SJCRH30 (cell line): ENCODE measurements around the gene CCR7. TPM values are rescaled to one million over a fixed set of nuclear protein-coding genes. Genes with fewer than 3 reads are reported as not detected.

Experiments
- DNase-seq, 2 experiments: peaks; one replicate each; pipeline ENCODE4 v3.0.0-alpha.2; 2015 to 2020
- H3K27ac ChIP-seq: fragments of 250-450 bp; sonication (Bioruptor Pico); 2 replicates; pipeline ENCODE4 v1.5.1; 2020; ENCODE audit warnings: mild to moderate bottlenecking, moderate library complexity
- H3K27me3 ChIP-seq: fragments of 250-450 bp; sonication (Bioruptor Pico); 2 replicates; pipeline ENCODE4 v1.5.1; 2020; ENCODE audit warnings: mild to moderate bottlenecking, moderate library complexity
- H3K36me3 ChIP-seq: fragments of 250-450 bp; sonication (Bioruptor Pico); 2 replicates; pipeline ENCODE4 v1.5.1; 2020; ENCODE audit warnings: mild to moderate bottlenecking, moderate library complexity
- H3K4me1 ChIP-seq: fragments of 250-450 bp; sonication (Bioruptor Pico); 2 replicates; pipeline ENCODE4 v1.5.1; 2020; ENCODE audit warnings: mild to moderate bottlenecking, moderate library complexity
- H3K4me3 ChIP-seq: fragments of 250-450 bp; sonication (Bioruptor Pico); 2 replicates; pipeline ENCODE4 v1.5.1; 2020; ENCODE audit warnings: mild to moderate bottlenecking, moderate library complexity
- H3K9me3 ChIP-seq: fragments of 250-450 bp; sonication (Bioruptor Pico); replicated peaks from 2 replicates; pipeline ENCODE4 v1.5.1; 2020; ENCODE audit warnings: mild to moderate bottlenecking, moderate library complexity
- total RNA-seq: library from RNA; depleted of rRNA; stranded (reverse); fragments of >200 nt; shearing (Covaris generic); gene quantifications from 2 replicates; pipeline ENCODE4 v1.2.3, GENCODE V29; 2014; rRNA removed

Gene CCR7
- total RNA-seq, 1 experiment from 2014 or later: not detected

DNA sequence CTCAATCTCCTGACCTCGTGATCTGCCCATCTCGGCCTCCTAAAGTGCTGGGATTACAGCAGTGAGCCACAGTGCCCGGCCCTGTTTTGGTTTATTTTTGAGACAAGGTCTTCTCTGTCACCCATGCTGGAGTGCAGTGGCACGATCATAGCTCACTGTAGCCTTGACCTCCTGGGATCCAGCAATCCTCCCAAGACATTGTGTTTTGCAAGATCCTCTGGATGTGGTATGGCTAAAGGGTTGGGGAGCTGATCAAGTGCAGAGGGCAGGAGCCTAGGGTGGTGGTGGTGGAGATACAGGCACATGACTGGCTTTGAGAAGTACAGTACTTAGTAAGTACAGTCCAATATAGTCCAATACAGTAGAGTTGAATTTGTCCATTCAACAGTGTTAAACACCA, 47.3 kb downstream of the CCR7 start:
- no peak overlapping the region for H3K27ac ChIP-seq

DNA sequence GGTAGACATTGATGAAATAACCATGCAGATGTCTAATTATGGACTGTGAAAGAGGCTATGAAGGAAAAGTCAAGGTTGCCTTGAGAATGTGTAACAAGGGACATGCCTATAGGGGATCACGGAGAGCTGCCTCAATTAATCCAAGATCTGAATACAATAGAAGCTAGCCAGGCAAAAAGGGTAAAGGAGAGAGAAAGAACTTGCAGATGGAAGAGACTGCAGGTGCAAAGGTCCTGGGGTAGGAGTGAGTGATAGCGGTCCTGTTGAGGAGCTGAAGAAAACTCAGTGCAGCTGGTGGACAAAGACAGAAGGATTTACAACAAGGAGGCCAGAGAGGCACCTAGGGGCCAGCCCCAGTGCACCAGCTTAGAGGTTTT, 48.0 kb downstream of the CCR7 start:
- H3K27me3 ChIP-seq: no peaks in the 10 kb centered on the region; the same call in 1 of the 2 replicates
- no peak overlapping the region for H3K27ac ChIP-seq
- H3K4me3 ChIP-seq: no peak overlapping the region
- H3K36me3 ChIP-seq: no peaks in the 10 kb centered on the region
- H3K9me3 ChIP-seq: no peaks in the 10 kb centered on the region
- peaks cover 9% of the 10 kb centered on the region for H3K4me1 ChIP-seq
- no peak for DNase-seq

More for the DNA sequence above, 47.3 kb downstream of the CCR7 start:
- no peaks in the 10 kb centered on the region for H3K9me3 ChIP-seq
- no peak for DNase-seq
- H3K4me1 ChIP-seq: peaks cover 8% of the 10 kb centered on the region
- no peaks in the 10 kb centered on the region for H3K36me3 ChIP-seq
- H3K4me3 ChIP-seq: no peak overlapping the region
- no peaks in the 10 kb centered on the region; the same call in 1 of the 2 replicates for H3K27me3 ChIP-seq

DNA sequence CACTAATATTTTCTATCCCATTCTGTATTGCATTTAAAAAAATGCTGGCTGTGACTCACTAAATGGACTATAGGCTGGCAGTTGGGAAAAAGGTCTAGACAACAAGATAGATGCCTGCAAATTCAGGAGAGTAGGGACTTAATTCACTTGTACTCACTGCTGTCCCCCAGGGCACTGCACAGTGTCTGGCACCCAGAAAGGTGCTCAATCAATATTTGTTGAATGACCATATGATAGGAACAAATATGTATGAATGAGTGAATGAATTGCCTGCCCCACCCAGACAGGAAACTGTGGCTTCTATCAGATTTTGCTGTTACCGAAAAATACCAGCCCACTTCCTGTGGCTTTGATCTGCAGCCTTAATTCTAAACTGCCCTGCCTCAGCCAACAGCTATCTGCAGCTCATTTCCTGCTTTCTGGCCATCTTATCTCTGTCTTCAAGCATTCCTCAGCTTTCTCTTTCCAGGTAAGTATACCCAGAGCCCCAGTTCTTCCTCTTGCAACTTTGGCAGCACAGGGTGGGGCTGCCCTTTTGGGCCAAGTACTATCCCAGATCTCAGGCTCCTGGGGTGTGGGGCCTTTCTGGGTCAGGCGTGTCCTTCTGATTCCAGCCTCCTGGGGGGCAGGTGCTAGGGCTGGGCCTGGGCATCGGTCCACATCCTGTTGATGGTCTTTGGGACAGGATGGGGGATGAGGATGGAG, 48.5 kb downstream of the CCR7 start:
- no peak overlapping the region for H3K4me3 ChIP-seq
- DNase-seq: no peak
- H3K27me3 ChIP-seq: no peaks in the 10 kb centered on the region; the same call in 1 of the 2 replicates
- H3K27ac ChIP-seq: no peak overlapping the region
- no peaks in the 10 kb centered on the region for H3K36me3 ChIP-seq
- H3K9me3 ChIP-seq: no peaks in the 10 kb centered on the region
- peaks cover 15% of the 10 kb centered on the region for H3K4me1 ChIP-seq

DNA sequence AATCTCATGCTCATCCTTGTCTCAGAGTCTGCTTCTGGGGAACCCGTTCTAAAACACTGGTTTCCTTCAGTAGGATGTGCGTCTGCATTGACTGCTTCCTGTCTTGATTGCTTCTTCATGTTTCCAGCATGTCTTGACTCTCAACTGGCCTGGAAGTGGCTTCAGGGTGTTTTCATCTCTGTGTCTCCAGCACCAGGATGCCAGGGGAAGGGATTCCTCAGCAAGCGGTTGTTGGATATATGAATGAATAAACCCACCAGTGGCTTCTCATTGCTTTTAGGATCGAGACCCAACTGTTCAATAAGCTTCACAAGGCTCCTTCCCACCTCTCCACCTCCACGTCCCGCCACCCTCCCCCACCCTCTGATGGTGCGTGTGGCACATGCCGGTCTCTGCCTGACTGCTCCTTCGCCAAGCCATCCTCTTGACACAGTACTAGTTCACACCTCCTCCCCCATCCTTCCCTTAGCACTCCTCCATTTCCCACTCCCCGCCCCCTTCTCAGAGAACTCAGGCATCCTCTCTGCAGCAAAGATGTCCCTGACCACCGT, 49.7 kb downstream of the CCR7 start:
- H3K36me3 ChIP-seq: no peaks in the 10 kb centered on the region
- no peak for DNase-seq
- H3K9me3 ChIP-seq: no peaks in the 10 kb centered on the region
- H3K4me3 ChIP-seq: no peak overlapping the region
- H3K27ac ChIP-seq: no peak overlapping the region
- peaks cover 21% of the 10 kb centered on the region for H3K4me1 ChIP-seq
- H3K27me3 ChIP-seq: no peaks in the 10 kb centered on the region

DNA sequence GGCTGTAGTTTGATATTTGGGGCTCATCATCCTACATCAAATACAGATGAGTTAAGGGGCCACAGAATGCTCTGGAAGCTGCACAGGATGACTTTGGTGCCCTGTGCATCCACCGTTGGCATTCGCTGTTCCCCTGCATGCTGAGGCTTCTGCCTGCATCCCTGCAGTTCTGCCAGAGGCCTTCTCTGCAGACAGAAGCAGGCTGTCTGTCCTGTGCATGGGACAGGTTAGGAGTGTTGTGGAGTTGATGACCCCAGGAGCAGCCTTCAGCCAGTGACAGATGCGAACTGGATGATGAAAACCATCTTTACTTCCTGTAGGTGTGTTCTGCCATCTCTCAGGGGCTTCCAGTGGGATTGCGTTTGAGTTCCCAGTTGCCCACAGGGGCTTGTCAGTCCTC, 50.3 kb downstream of the CCR7 start:
- no peak for DNase-seq
- no peaks in the 10 kb centered on the region for H3K36me3 ChIP-seq
- H3K27ac ChIP-seq: no peak overlapping the region
- peaks cover 21% of the 10 kb centered on the region for H3K4me1 ChIP-seq
- no peaks in the 10 kb centered on the region for H3K27me3 ChIP-seq
- no peaks in the 10 kb centered on the region for H3K9me3 ChIP-seq
- no peak overlapping the region for H3K4me3 ChIP-seq

DNA sequence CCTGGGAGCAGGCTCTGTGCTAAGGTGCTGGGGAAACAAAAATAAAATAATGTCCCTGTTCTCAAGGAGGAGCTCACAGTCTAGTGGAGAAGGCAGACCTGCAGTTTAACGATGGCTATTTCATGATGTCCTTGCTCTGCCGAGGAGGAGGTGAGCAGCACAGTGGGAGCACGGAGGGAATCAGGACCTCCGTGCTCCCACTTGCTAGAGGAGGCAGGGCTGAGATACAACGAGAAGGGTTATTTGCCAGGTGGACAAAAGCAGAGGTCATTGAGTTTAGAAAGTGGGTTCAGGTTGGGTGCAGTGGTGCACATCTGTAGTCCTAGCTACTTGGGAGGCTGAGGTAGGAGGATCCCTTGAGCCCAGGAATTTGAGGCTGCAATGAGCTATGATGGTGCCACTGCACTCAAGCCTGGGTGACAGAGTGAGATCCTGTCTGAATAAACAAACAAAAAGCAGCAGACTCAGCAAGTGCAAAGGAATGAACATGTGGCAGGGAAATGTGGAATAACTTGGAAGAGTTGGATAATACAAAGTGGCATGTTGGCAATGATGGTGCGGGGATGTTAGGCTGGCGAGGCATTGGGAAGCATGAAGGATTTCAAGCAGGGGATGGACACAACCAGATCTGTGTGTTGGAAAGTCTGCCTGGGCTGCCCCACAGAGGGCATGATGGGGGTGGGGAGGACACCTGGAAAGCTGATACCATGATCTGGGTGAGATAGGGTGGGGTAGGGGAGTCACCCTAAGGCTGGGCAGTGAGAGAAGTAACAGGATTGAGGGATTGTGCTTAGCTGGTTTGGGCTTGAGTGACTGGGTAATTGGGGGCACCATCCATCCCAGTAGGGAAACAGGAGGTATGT, 51.0 kb downstream of the CCR7 start:
- Histone ChIP-seq H3K36me3 (no peaks in the 10 kb centered on the region), H3K27ac (no peak overlapping the region), H3K4me3 (no peak overlapping the region), H3K9me3 (no peaks in the 10 kb centered on the region), H3K27me3 (no peaks in the 10 kb centered on the region), H3K4me1 (peaks cover 21% of the 10 kb centered on the region)
- no peak for DNase-seq

- DNase-seq: no peak
- no peaks in the 10 kb centered on the region for H3K9me3 ChIP-seq
- no peaks in the 10 kb centered on the region for H3K27me3 ChIP-seq
- H3K4me1 ChIP-seq: peaks cover 18% of the 10 kb centered on the region
- H3K4me3 ChIP-seq: no peak overlapping the region
- H3K27ac ChIP-seq: no peak overlapping the region; the same call in 1 of the 2 replicates
- H3K36me3 ChIP-seq: no peaks in the 10 kb centered on the region
Observed at GRCh38 chr17:40511667-40512220, 53.5 kb downstream of the CCR7 start.

- no peak overlapping the region for H3K27ac ChIP-seq
Observed at GRCh38 chr17:40511136-40511535, 54.1 kb downstream of the CCR7 start.

DNA sequence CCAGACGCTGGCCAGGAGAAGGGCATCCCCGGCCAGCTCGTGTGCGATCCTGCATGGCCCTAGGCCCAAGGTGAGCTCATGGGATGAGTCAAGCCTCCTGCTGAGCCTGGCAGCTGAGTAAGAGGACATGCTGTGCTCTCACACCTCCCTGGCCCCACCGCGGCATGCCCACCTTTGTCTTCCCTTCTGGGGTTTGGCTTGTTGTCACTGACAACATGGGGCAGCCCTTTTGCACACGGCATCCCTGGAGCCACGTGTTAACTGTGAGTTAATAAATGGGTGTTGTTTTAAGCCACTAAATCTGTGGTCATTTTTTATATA, 55.0 kb downstream of the CCR7 start:
- H3K4me3 ChIP-seq: no peak overlapping the region
- no peak for DNase-seq
- peaks cover 13% of the 10 kb centered on the region for H3K4me1 ChIP-seq
- H3K36me3 ChIP-seq: no peaks in the 10 kb centered on the region
- H3K27ac ChIP-seq: no peak overlapping the region
- H3K27me3 ChIP-seq: no peaks in the 10 kb centered on the region
- no peaks in the 10 kb centered on the region for H3K9me3 ChIP-seq

More at GRCh38 chr17:40511136-40511535, 54.1 kb downstream of the CCR7 start:
- Histone ChIP-seq H3K9me3 (no peaks in the 10 kb centered on the region), H3K27me3 (no peaks in the 10 kb centered on the region), H3K4me3 (no peak overlapping the region), H3K4me1 (peaks cover 13% of the 10 kb centered on the region), H3K36me3 (no peaks in the 10 kb centered on the region)
- no peak for DNase-seq

DNA sequence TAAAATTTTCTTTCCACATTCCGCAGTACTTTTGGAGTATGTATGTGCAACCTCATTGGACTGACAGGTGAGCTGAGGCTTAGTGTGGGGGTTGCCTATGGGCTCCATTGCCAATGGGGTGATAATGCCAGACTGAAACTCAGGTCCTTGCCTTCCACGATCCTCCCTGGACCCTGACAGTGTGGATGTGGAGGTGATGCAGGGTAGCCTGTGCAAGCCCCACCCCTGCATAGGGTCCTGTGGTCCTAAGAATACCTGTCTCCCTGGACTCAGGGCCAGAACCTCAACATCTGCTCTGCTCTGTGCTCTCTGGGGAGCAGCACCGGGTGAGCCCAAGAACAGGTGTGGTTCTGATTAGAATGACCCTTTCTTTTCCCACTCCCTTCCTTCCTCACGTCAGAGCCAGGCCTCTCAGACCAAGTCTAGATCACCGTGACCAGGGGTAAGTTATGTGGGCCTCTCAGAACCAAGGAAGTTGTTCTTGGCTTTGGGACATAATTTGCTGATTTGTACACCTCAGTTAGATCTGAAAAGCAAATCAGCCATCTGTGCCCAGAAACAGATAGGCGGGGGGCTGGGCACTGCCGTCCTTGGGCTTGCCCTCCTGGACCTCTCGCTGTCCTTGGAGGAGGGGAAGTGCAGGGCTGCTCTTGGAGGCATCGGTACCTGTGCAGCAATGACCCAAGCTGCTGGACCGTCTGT, 55.5 kb downstream of the CCR7 start:
- Histone ChIP-seq H3K4me1 (peaks cover 13% of the 10 kb centered on the region), H3K27me3 (no peaks in the 10 kb centered on the region), H3K4me3 (no peak overlapping the region), H3K9me3 (no peaks in the 10 kb centered on the region), H3K36me3 (no peaks in the 10 kb centered on the region), H3K27ac (no peak overlapping the region)
- DNase-seq: no peak

GRCh38 chr17:40506786-40507185, 58.5 kb downstream of the CCR7 start:
- no peak overlapping the region for H3K4me3 ChIP-seq
- no peaks in the 10 kb centered on the region for H3K9me3 ChIP-seq
- H3K4me1 ChIP-seq: peaks cover 7% of the 10 kb centered on the region; the same call in 1 of the 2 replicates
- H3K27ac ChIP-seq: no peak overlapping the region
- DNase-seq: no peak
- no peaks in the 10 kb centered on the region for H3K27me3 ChIP-seq
- H3K36me3 ChIP-seq: no peaks in the 10 kb centered on the region

Other genes with a start within 250 kb of the CCR7 start
- gene GJD3, start 200.7 kb downstream of the CCR7 start, total RNA-seq: not detected in 2 replicates
- 524 and 583 TPM in 2 replicates for gene TOP2A, start 147.6 kb downstream of the CCR7 start, total RNA-seq
- gene IGFBP4, start 122.0 kb downstream of the CCR7 start, total RNA-seq: 1.7 and 2.3 TPM in 2 replicates
- gene TNS4, start 63.8 kb downstream of the CCR7 start, total RNA-seq: not detected in 2 replicates
- 129 and 139 TPM in 2 replicates for gene SMARCE1, start 82.3 kb upstream of the CCR7 start, total RNA-seq
- not detected in 2 replicates for gene KRT222, start 99.7 kb upstream of the CCR7 start, total RNA-seq
- not detected in 2 replicates for gene KRT24, start 138.3 kb upstream of the CCR7 start, total RNA-seq
- not detected in 2 replicates for gene KRT25, start 189.9 kb upstream of the CCR7 start, total RNA-seq
- gene KRT26, start 206.7 kb upstream of the CCR7 start, total RNA-seq: not detected in 2 replicates
- gene KRT27, start 217.1 kb upstream of the CCR7 start, total RNA-seq: not detected in 2 replicates
- gene KRT28, start 234.5 kb upstream of the CCR7 start, total RNA-seq: 0.20 TPM in 1 of 2 replicates, not detected in the other